Esophagus squamous epithelium (tissue), 4 donors: ENCODE results near the gene LAMB3.

ENCODE experiments used
- POLR2A ChIP-seq, 4 donors: fragments of 450-650 bp; IDR thresholded peaks; one replicate each; pipeline ENCODE4 v1.6.1; 2017; ENCODE audit warnings: antibody characterized with exemption in 4 of 4, mild to moderate bottlenecking in 4 of 4, moderate library complexity in 3 of 4
- TF ChIP-seq, protein P1 (sequence below), 6 experiments: fragments of 450-650 bp in 4 of 6; fragments of 200-600 bp in 2 of 6; sonication (generic) in 2 of 6; IDR thresholded peaks; one replicate each; pipeline ENCODE4 v1.5.1; 2016 to 2019; ENCODE audit warnings: antibody characterized with exemption in 6 of 6, mild to moderate bottlenecking in 4 of 6, moderate library complexity in 4 of 6

- TF ChIP-seq, protein P1, sequence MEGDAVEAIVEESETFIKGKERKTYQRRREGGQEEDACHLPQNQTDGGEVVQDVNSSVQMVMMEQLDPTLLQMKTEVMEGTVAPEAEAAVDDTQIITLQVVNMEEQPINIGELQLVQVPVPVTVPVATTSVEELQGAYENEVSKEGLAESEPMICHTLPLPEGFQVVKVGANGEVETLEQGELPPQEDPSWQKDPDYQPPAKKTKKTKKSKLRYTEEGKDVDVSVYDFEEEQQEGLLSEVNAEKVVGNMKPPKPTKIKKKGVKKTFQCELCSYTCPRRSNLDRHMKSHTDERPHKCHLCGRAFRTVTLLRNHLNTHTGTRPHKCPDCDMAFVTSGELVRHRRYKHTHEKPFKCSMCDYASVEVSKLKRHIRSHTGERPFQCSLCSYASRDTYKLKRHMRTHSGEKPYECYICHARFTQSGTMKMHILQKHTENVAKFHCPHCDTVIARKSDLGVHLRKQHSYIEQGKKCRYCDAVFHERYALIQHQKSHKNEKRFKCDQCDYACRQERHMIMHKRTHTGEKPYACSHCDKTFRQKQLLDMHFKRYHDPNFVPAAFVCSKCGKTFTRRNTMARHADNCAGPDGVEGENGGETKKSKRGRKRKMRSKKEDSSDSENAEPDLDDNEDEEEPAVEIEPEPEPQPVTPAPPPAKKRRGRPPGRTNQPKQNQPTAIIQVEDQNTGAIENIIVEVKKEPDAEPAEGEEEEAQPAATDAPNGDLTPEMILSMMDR (IDR thresholded peaks at IDR 0.05) = no peak
- no peak for TF ChIP-seq POLR2A (IDR thresholded peaks at IDR 0.05)
Measured at GRCh38 chr1:209589440-209589839, 62.8 kb downstream of the LAMB3 start.
